Panc1 (cell line): ENCODE data around the gene CDO1. TPM values are rescaled to one million over a fixed set of nuclear protein-coding genes. Genes with fewer than 3 reads are reported as not detected.

Source experiments
- ATAC-seq: fragments of 200-7000 bp; cut with Tn5 transposase; 2 replicates; pipeline ENCODE4 v1.9.1; 2020; ENCODE audit warnings: mild to moderate bottlenecking, moderate library complexity
- BruUV-seq: library from RNA; stranded (reverse); fragments of 400-500 nt; replicated peaks from 2 replicates; lab custom pipeline; 2021; lab: Mats Ljungman, UMichigan
- CTCF ChIA-PET: fragments of 300-600 bp; sonication (Branson Sonifier 250); formaldehyde crosslinking; loops from one replicate; lab custom pipeline; 2022; ENCODE audit warnings: antibody characterized with exemption; lab: Charles Lee
- POLR2A ChIA-PET: fragments of 300-600 bp; sonication (Branson Sonifier 250); formaldehyde crosslinking; loops from one replicate; lab custom pipeline; 2022; ENCODE audit warnings: antibody characterized with exemption; lab: Charles Lee
- DNase-seq: peaks from one replicate; pipeline ENCODE4 v3.0.0-alpha.2; 2010; ENCODE audit warnings: low read depth, low spot score
- H3K27ac ChIP-seq: 2 replicates; pipeline ENCODE4 v1.5.1; 2011; ENCODE audit warnings: mild to moderate bottlenecking, low read length, inconsistent platforms
- H3K27me3 ChIP-seq: fragments of 200-500 bp; sonication (Bioruptor generic); 2 replicates; pipeline ENCODE4 v1.6.0; 2014; ENCODE audit warnings: low read length, inconsistent platforms; ENCODE audit not compliant: control insufficient read depth, insufficient read depth
- H3K36me3 ChIP-seq: fragments of 200-500 bp; sonication (Bioruptor generic); 2 replicates; pipeline ENCODE4 v1.5.1; 2014; ENCODE audit warnings: inconsistent platforms, mild to moderate bottlenecking, low read length, moderate library complexity; ENCODE audit not compliant: control insufficient read depth, insufficient read depth
- H3K4me1 ChIP-seq: 2 replicates; pipeline ENCODE4 v1.5.1; 2011; ENCODE audit warnings: inconsistent platforms, mild to moderate bottlenecking, low read length, moderate library complexity; ENCODE audit not compliant: control insufficient read depth, insufficient read depth
- H3K4me3 ChIP-seq, 2 experiments: 2 replicates each; pipeline ENCODE4 v1.5.1; 2011 to 2012; ENCODE audit warnings: low read depth in 2 of 2, low read length in 2 of 2, mild to moderate bottlenecking in 2 of 2, inconsistent platforms in 1 of 2, moderate library complexity in 1 of 2
- H3K9me3 ChIP-seq: fragments of 200-500 bp; sonication (Bioruptor generic); 2 replicates; pipeline ENCODE4 v1.5.1; 2014; ENCODE audit warnings: low read depth, mild to moderate bottlenecking, inconsistent platforms, low read length, moderate library complexity; ENCODE audit not compliant: control insufficient read depth, insufficient read depth
- CTCF ChIP-seq: fragments of 450-650 bp; IDR thresholded peaks from 2 replicates; pipeline ENCODE4 v1.5.1; 2017; ENCODE audit warnings: mild to moderate bottlenecking
- POLR2AphosphoS5 ChIP-seq: IDR thresholded peaks from 2 replicates; pipeline ENCODE4 v1.6.1; 2012; ENCODE audit warnings: mild to moderate bottlenecking, low read depth, low read length, moderate library complexity
- REST ChIP-seq, 2 experiments: IDR thresholded peaks; 2 replicates each; pipeline ENCODE4 v1.6.1; 2011 to 2012; ENCODE audit warnings: low read depth in 2 of 2, control low read depth in 1 of 2, low read length in 1 of 2, mild to moderate bottlenecking in 1 of 2, moderate library complexity in 1 of 2; ENCODE audit not compliant: insufficient read depth in 1 of 2
- SIN3A ChIP-seq: IDR thresholded peaks from 2 replicates; pipeline ENCODE4 v1.6.1; 2012; ENCODE audit warnings: low read depth, mild to moderate bottlenecking, low read length, moderate library complexity, borderline replicate concordance; ENCODE audit not compliant: insufficient read depth
- TCF7L2 ChIP-seq: IDR thresholded peaks from 2 replicates; pipeline ENCODE4 v1.6.1; 2011; ENCODE audit warnings: mild to moderate bottlenecking, low read depth, low read length, inconsistent platforms
- in situ Hi-C: cut with HindIII; loops from 2 replicates; pipeline ENCODE4 v1.10.0; 2016; ENCODE audit warnings: low sequenced_read_pairs, low pct_unique_long_range_greater_than_20kb
- intact Hi-C: fragments of 100-400 bp; cut with micrococcal nuclease; formaldehyde crosslinking; loops from one replicate; pipeline ENCODE4 v1.10.0; 2022; ENCODE audit not compliant: unreplicated experiment
- total RNA-seq: library from RNA; stranded (reverse); gene quantifications from one replicate; pipeline ENCODE4 v1.2.1, GENCODE V29; 2021; ENCODE audit not compliant: unreplicated experiment

The CDO1 gene
- total RNA-seq, 1 experiment from 2014 or later, result not detected

- H3K36me3 ChIP-seq, result no peaks in the 10 kb centered on the region; the same call in 1 of the 2 replicates
- no peaks in the 10 kb centered on the region for H3K4me1 ChIP-seq
- no peak for DNase-seq
- no peaks in the 10 kb centered on the region for H3K9me3 ChIP-seq
- TF ChIP-seq CTCF (no peak), SIN3A (no peak), POLR2AphosphoS5 (no peak), TCF7L2 (no peak), REST (IDR thresholded peaks at IDR 0.05; ENCODE audit: insufficient read depth in 1 of 2, low read depth in 2 of 2, low read length in 1 of 2) (no peak)
- intact Hi-C loops (no loop called here), in situ Hi-C loops (no loop called here)
- ATAC-seq, result no peak
- H3K27ac ChIP-seq, result no peak overlapping the region
- H3K27me3 ChIP-seq, result no peaks in the 10 kb centered on the region
- CTCF ChIA-PET, result no interaction called here
- BruUV-seq, result no TSS peak
- POLR2A ChIA-PET, result no interaction called here
- no peak overlapping the region for H3K4me3 ChIP-seq
Observed at GRCh38 chr5:115788440-115788839, 28.0 kb downstream of the CDO1 start.

- TF ChIP-seq TCF7L2, result no peak
- no peak for TF ChIP-seq REST (IDR thresholded peaks at IDR 0.05; ENCODE audit: insufficient read depth in 1 of 2, low read depth in 2 of 2, low read length in 1 of 2)
- TF ChIP-seq CTCF, result no peak
- TF ChIP-seq POLR2AphosphoS5, result no peak
- no peak for TF ChIP-seq SIN3A
- Histone ChIP-seq H3K4me3 (no peak overlapping the region), H3K36me3 (no peaks in the 10 kb centered on the region; the same call in 1 of the 2 replicates), H3K27me3 (no peaks in the 10 kb centered on the region), H3K27ac (no peak overlapping the region), H3K4me1 (no peaks in the 10 kb centered on the region), H3K9me3 (no peaks in the 10 kb centered on the region)
- DNase-seq (no peak), ATAC-seq (no peak)
- ChIA-PET POLR2A (interaction anchor here (0.7 kb wide), 1 partner anchor 55 kb away, joined by 3 read pairs; no protein-coding TSS in a partner anchor), CTCF (no interaction called here)
- in situ Hi-C loops (no loop called here), intact Hi-C loops (no loop called here)
- BruUV-seq, result no TSS peak
Observed at GRCh38 chr5:115787426-115787825, 29.0 kb downstream of the CDO1 start.
